Esophagus squamous epithelium (tissue), 4 donors: ENCODE results near the gene UGT1A5.

Experiments used
- POLR2A ChIP-seq, 4 donors: fragments of 450-650 bp; IDR thresholded peaks; one replicate each; pipeline ENCODE4 v1.6.1; 2017; ENCODE audit warnings: antibody characterized with exemption in 4 of 4, mild to moderate bottlenecking in 4 of 4, moderate library complexity in 3 of 4
- TF ChIP-seq, protein P1 (sequence below), 6 experiments: fragments of 450-650 bp in 4 of 6; fragments of 200-600 bp in 2 of 6; sonication (generic) in 2 of 6; IDR thresholded peaks; one replicate each; pipeline ENCODE4 v1.5.1; 2016 to 2019; ENCODE audit warnings: antibody characterized with exemption in 6 of 6, mild to moderate bottlenecking in 4 of 6, moderate library complexity in 4 of 6

DNA sequence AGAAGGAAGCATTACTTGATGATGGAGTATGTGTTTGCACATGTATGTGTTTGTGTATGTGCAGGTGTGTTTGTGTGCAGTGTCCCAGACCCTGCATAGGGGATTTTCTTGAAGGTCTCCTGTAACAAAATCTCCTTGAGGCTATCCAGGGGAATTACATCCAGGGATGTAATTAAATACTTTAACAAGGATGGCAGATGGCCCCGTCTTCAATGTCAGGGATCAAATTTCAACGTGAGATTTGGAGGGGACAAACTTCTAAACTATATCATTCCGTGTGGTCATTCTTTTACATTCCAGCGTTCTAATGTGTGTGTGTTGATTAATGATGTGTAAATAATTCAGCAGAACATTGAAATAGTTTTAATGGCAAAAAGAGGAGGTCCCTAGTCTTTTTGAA, 37.7 kb upstream of the UGT1A5 start:
- TF ChIP-seq, protein P1, sequence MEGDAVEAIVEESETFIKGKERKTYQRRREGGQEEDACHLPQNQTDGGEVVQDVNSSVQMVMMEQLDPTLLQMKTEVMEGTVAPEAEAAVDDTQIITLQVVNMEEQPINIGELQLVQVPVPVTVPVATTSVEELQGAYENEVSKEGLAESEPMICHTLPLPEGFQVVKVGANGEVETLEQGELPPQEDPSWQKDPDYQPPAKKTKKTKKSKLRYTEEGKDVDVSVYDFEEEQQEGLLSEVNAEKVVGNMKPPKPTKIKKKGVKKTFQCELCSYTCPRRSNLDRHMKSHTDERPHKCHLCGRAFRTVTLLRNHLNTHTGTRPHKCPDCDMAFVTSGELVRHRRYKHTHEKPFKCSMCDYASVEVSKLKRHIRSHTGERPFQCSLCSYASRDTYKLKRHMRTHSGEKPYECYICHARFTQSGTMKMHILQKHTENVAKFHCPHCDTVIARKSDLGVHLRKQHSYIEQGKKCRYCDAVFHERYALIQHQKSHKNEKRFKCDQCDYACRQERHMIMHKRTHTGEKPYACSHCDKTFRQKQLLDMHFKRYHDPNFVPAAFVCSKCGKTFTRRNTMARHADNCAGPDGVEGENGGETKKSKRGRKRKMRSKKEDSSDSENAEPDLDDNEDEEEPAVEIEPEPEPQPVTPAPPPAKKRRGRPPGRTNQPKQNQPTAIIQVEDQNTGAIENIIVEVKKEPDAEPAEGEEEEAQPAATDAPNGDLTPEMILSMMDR (IDR thresholded peaks at IDR 0.05): no peak
- TF ChIP-seq POLR2A (IDR thresholded peaks at IDR 0.05): no peak
